ENCODE results near the gene SH3PXD2B.
"Not testable (repeated sequence)": the region's sequence is repeated elsewhere in the genome, so short reads cannot be mapped to it uniquely, and the experiment has no call there.

The SH3PXD2B gene

GRCh38 chr5:172410662-172411483, 43.5 kb downstream of the SH3PXD2B start:
- no peak for DNase-seq (ENCODE audit: insufficient read length)
- FAIRE-seq: no peak
- no peak for TF ChIP-seq POLR2AphosphoS5 (IDR thresholded peaks at IDR 0.05; ENCODE audit: low read depth, low read length)
- TF ChIP-seq TAF1 (IDR thresholded peaks at IDR 0.05; ENCODE audit: borderline replicate concordance, low read depth, low read length): no peak
- TF ChIP-seq POLR2A (IDR thresholded peaks at IDR 0.05; ENCODE audit: low read depth, low read length): no peak

- FAIRE-seq: no peak
- TF ChIP-seq POLR2AphosphoS5 (IDR thresholded peaks at IDR 0.05; ENCODE audit: low read depth, low read length) (no peak), POLR2A (IDR thresholded peaks at IDR 0.05; ENCODE audit: low read depth, low read length) (no peak), TAF1 (IDR thresholded peaks at IDR 0.05; ENCODE audit: borderline replicate concordance, low read depth, low read length) (no peak)
- no peak for DNase-seq (ENCODE audit: insufficient read length)
Measured at GRCh38 chr5:172410160-172410559, 44.2 kb downstream of the SH3PXD2B start.

- FAIRE-seq; DNase-seq (ENCODE audit: insufficient read length): not testable (repeated sequence)
Measured at GRCh38 chr5:172409477-172409876, 44.8 kb downstream of the SH3PXD2B start.

GRCh38 chr5:172407822-172408221, 46.5 kb downstream of the SH3PXD2B start:
- FAIRE-seq (no peak), DNase-seq (ENCODE audit: insufficient read length) (no peak)
- no peak for TF ChIP-seq POLR2A (IDR thresholded peaks at IDR 0.05; ENCODE audit: low read depth, low read length)
- no peak for TF ChIP-seq POLR2AphosphoS5 (IDR thresholded peaks at IDR 0.05; ENCODE audit: low read depth, low read length)
- no peak for TF ChIP-seq TAF1 (IDR thresholded peaks at IDR 0.05; ENCODE audit: borderline replicate concordance, low read depth, low read length)

GRCh38 chr5:172407241-172407691, 47.1 kb downstream of the SH3PXD2B start:
- FAIRE-seq (no peak), DNase-seq (ENCODE audit: insufficient read length) (no peak)
- TF ChIP-seq POLR2AphosphoS5 (IDR thresholded peaks at IDR 0.05; ENCODE audit: low read depth, low read length) (no peak), TAF1 (IDR thresholded peaks at IDR 0.05; ENCODE audit: borderline replicate concordance, low read depth, low read length) (no peak), POLR2A (IDR thresholded peaks at IDR 0.05; ENCODE audit: low read depth, low read length) (no peak)

- TF ChIP-seq POLR2AphosphoS5 (IDR thresholded peaks at IDR 0.05; ENCODE audit: low read depth, low read length) (no peak), POLR2A (IDR thresholded peaks at IDR 0.05; ENCODE audit: low read depth, low read length) (no peak), TAF1 (IDR thresholded peaks at IDR 0.05; ENCODE audit: borderline replicate concordance, low read depth, low read length) (no peak)
- FAIRE-seq: no peak
Measured at GRCh38 chr5:172405226-172406107, 48.9 kb downstream of the SH3PXD2B start.

GRCh38 chr5:172404746-172405145, 49.6 kb downstream of the SH3PXD2B start:
- no peak for FAIRE-seq

More at GRCh38 chr5:172405226-172406107, 48.9 kb downstream of the SH3PXD2B start:
- DNase-seq (ENCODE audit: insufficient read length): no peak

GRCh38 chr5:172403817-172404216, 50.5 kb downstream of the SH3PXD2B start:
- TF ChIP-seq POLR2AphosphoS5 (IDR thresholded peaks at IDR 0.05; ENCODE audit: low read depth, low read length) (no peak), TAF1 (IDR thresholded peaks at IDR 0.05; ENCODE audit: borderline replicate concordance, low read depth, low read length) (no peak), POLR2A (IDR thresholded peaks at IDR 0.05; ENCODE audit: low read depth, low read length) (no peak)
- DNase-seq (ENCODE audit: insufficient read length) (no peak), FAIRE-seq (no peak)

More at GRCh38 chr5:172404746-172405145, 49.6 kb downstream of the SH3PXD2B start:
- TF ChIP-seq POLR2A (IDR thresholded peaks at IDR 0.05; ENCODE audit: low read depth, low read length) (no peak), TAF1 (IDR thresholded peaks at IDR 0.05; ENCODE audit: borderline replicate concordance, low read depth, low read length) (no peak), POLR2AphosphoS5 (IDR thresholded peaks at IDR 0.05; ENCODE audit: low read depth, low read length) (no peak)
- no peak for DNase-seq (ENCODE audit: insufficient read length)

GRCh38 chr5:172403189-172403796, 51.0 kb downstream of the SH3PXD2B start:
- TF ChIP-seq POLR2A (IDR thresholded peaks at IDR 0.05; ENCODE audit: low read depth, low read length) (no peak), POLR2AphosphoS5 (IDR thresholded peaks at IDR 0.05; ENCODE audit: low read depth, low read length) (no peak), TAF1 (IDR thresholded peaks at IDR 0.05; ENCODE audit: borderline replicate concordance, low read depth, low read length) (no peak)
- DNase-seq (ENCODE audit: insufficient read length) (no peak), FAIRE-seq (no peak)

GRCh38 chr5:172402531-172403188, 51.7 kb downstream of the SH3PXD2B start:
- no peak for FAIRE-seq
- no peak for DNase-seq (ENCODE audit: insufficient read length)

GRCh38 chr5:172402031-172402430, 52.3 kb downstream of the SH3PXD2B start:
- DNase-seq (ENCODE audit: insufficient read length); FAIRE-seq: not testable (repeated sequence)

More at GRCh38 chr5:172402531-172403188, 51.7 kb downstream of the SH3PXD2B start:
- no peak for TF ChIP-seq POLR2AphosphoS5 (IDR thresholded peaks at IDR 0.05; ENCODE audit: low read depth, low read length)
- no peak for TF ChIP-seq TAF1 (IDR thresholded peaks at IDR 0.05; ENCODE audit: borderline replicate concordance, low read depth, low read length)
- no peak for TF ChIP-seq POLR2A (IDR thresholded peaks at IDR 0.05; ENCODE audit: low read depth, low read length)

Measured in GM12892 (cell line).